Spleen (tissue), 11 donors: ENCODE results near the gene MOBP. TPM values are rescaled to one million over a fixed set of nuclear protein-coding genes. Genes with fewer than 3 reads are reported as not detected.

ENCODE experiments used
- DNase-seq: peaks from one replicate; pipeline ENCODE4 v3.0.0-alpha.2; 2020
- H3K27ac ChIP-seq, 8 donors: fragments of 200-600 bp; sonication (generic) in 7 of 8; 1 replicate in 4 of 8; 2 replicates in 4 of 8; pipeline versions ENCODE4 v1.5.0 to v1.8.0; 2016 to 2021; ENCODE audit warnings: inconsistent platforms in 4 of 8, mild to moderate bottlenecking in 4 of 8, moderate library complexity in 1 of 8
- H3K27me3 ChIP-seq, 7 donors: fragments of 200-600 bp; sonication (generic) in 6 of 7; replicated peaks in 1 of 7; 1 replicate in 4 of 7; 2 replicates in 3 of 7; pipeline versions ENCODE4 v1.5.0 to v1.8.0; 2016 to 2021; ENCODE audit warnings: inconsistent platforms in 3 of 7, mild to moderate bottlenecking in 1 of 7
- H3K36me3 ChIP-seq, 6 donors: fragments of 200-600 bp; sonication (generic) in 5 of 6; 1 replicate in 4 of 6; 2 replicates in 2 of 6; pipeline versions ENCODE4 v1.5.0 to v1.8.0; 2016 to 2021; ENCODE audit warnings: inconsistent platforms in 2 of 6
- H3K4me1 ChIP-seq, 6 donors: fragments of 200-600 bp; sonication (generic) in 5 of 6; 1 replicate in 3 of 6; 2 replicates in 3 of 6; pipeline versions ENCODE4 v1.5.0 to v1.8.0; 2016 to 2021; ENCODE audit warnings: inconsistent platforms in 3 of 6
- H3K4me3 ChIP-seq, 8 donors: fragments of 200-600 bp; sonication (generic) in 7 of 8; 1 replicate in 4 of 8; 2 replicates in 4 of 8; pipeline versions ENCODE4 v1.5.0 to v1.8.0; 2016 to 2021; ENCODE audit warnings: inconsistent platforms in 4 of 8, mild to moderate bottlenecking in 4 of 8, moderate library complexity in 2 of 8
- H3K9me3 ChIP-seq, 8 donors: fragments of 200-600 bp; sonication (generic) in 7 of 8; 1 replicate in 4 of 8; 2 replicates in 4 of 8; pipeline versions ENCODE4 v1.5.0 to v1.8.0; 2016 to 2021; ENCODE audit warnings: inconsistent platforms in 4 of 8
- CTCF ChIP-seq, 11 experiments: fragments of 200-600 bp in 7 of 11; fragments of 450-650 bp in 4 of 11; sonication (generic) in 4 of 11; IDR thresholded peaks in 8 of 11; conservative IDR thresholded peaks in 3 of 11; 1 replicate in 7 of 11; 2 replicates in 4 of 11; pipeline versions ENCODE4 v1.4.0 to v1.8.0; 2016 to 2021; ENCODE audit warnings: antibody characterized with exemption in 11 of 11, inconsistent platforms in 4 of 11, mild to moderate bottlenecking in 1 of 11
- POLR2A ChIP-seq, 3 donors: fragments of 450-650 bp; IDR thresholded peaks; one replicate each; pipeline ENCODE4 v1.5.1; 2017; ENCODE audit warnings: antibody characterized with exemption in 3 of 3, mild to moderate bottlenecking in 1 of 3
- POLR2AphosphoS5 ChIP-seq, 3 donors: sonication (generic); formaldehyde crosslinking; IDR thresholded peaks; one replicate each; pipeline ENCODE4 v1.5.1; 2017; ENCODE audit warnings: antibody characterized with exemption in 3 of 3
- WGBS, 5 donors: extraction: QIAGEN DNeasy Blood & Tissue Kit in 3 of 5; methylation state at CpG; one replicate each; pipeline versions ENCODE4 v1.1.5 to v1.1.7; 2013 to 2018; 5-methylcytosine and 5-hydroxymethylcytosine counted together
- intact Hi-C: fragments of 100-400 bp; cut with DNase I; formaldehyde crosslinking; loops from one replicate; pipeline ENCODE4 v1.15.0; 2023; ENCODE audit warnings: low total_unique reads
- polyA plus RNA-seq, 3 donors: library from polyadenylated mRNA; stranded (reverse); fragments of 200-250 nt; gene quantifications; one replicate each; pipeline ENCODE4 v1.2.1, GENCODE V29; 2013
- total RNA-seq, 7 donors: library from RNA; depleted of rRNA in 3 of 7; stranded (reverse); fragments of >200 nt in 3 of 7; fragmentation: NEBNext Ultra II Directional in 4 of 7; extraction: Animal tissue kit (Norgen Biotek cat#: 25700) in 4 of 7; gene quantifications; one replicate each; pipeline versions ENCODE4 v1.1.0 to v1.2.1, GENCODE V29; 2016 to 2021
- donor health status: healthy with polysubstance abuse.
- donor health status: DM: no; HTN: no; CAD: no; lungs with moderate emphysema.
- donor health status: DM: no; HTN: no; CAD: no.
- donor health status: Bipolar disorder and iron deficiency.
- donor health status: healthy.
- donor health status: DM: no; HTN: no; CAD: no.
- donor health status: DM: yes; HTN: yes; CAD: no.

Gene MOBP
- total and polyA plus RNA-seq, 10 donors = 0.06 TPM; not detected in 9

- TF ChIP-seq CTCF (IDR thresholded peaks at IDR 0.05 in 8 of 11, conservative IDR thresholded peaks at IDR 0.05 in 3 of 11) (no peak), POLR2AphosphoS5 (IDR thresholded peaks at IDR 0.05) (no peak), POLR2A (IDR thresholded peaks at IDR 0.05) (no peak)
- Histone ChIP-seq H3K4me3 (no peak overlapping the region), H3K9me3 (no peaks in the 10 kb centered on the region), H3K36me3 (no peaks in the 10 kb centered on the region), H3K4me1 (peaks cover 0 to 11% (median 0%) of the 10 kb centered on the region in 6 donors), H3K27ac (no peak overlapping the region), H3K27me3 (peaks cover 0 to 33% (median 22%) of the 10 kb centered on the region in 7 donors)
- intact Hi-C loops = no loop called here
- DNase-seq = no peak
- WGBS, 5 donors = 33 to 57% (median 47%) methylated on average over 12 of the region's 12 CpGs
These were observed 38.6 kb downstream of the MOBP start for GRCh38 chr3:39505866-39506742.

- Histone ChIP-seq H3K4me1 (peaks cover 0 to 10% (median 0%) of the 10 kb centered on the region in 6 donors), H3K9me3 (no peaks in the 10 kb centered on the region), H3K4me3 (no peak overlapping the region), H3K27ac (no peak overlapping the region), H3K36me3 (no peaks in the 10 kb centered on the region), H3K27me3 (peaks cover 0 to 25% (median 15%) of the 10 kb centered on the region in 7 donors)
- DNase-seq = no peak
- WGBS, 5 donors = 21 to 44% (median 30%) methylated on average over 1 of the region's 1 CpG
- TF ChIP-seq POLR2AphosphoS5 (IDR thresholded peaks at IDR 0.05) (no peak), POLR2A (IDR thresholded peaks at IDR 0.05) (no peak), CTCF (IDR thresholded peaks at IDR 0.05 in 8 of 11, conservative IDR thresholded peaks at IDR 0.05 in 3 of 11) (no peak)
- intact Hi-C loops = no loop called here
These were observed 39.4 kb downstream of the MOBP start for GRCh38 chr3:39506863-39507262.

GRCh38 chr3:39513791-39514369 lies 46.4 kb downstream of the MOBP start:
- Histone ChIP-seq H3K27me3 (peaks cover 0 to 9% (median 0%) of the 10 kb centered on the region in 7 donors), H3K27ac (no peak overlapping the region), H3K4me1 (no peaks in the 10 kb centered on the region), H3K9me3 (no peaks in the 10 kb centered on the region), H3K4me3 (no peak overlapping the region), H3K36me3 (no peaks in the 10 kb centered on the region)
- intact Hi-C loops = no loop called here
- no peak for TF ChIP-seq POLR2A (IDR thresholded peaks at IDR 0.05)
- TF ChIP-seq CTCF (IDR thresholded peaks at IDR 0.05 in 8 of 11, conservative IDR thresholded peaks at IDR 0.05 in 3 of 11) = no peak
- TF ChIP-seq POLR2AphosphoS5 (IDR thresholded peaks at IDR 0.05) = no peak
- DNase-seq = no peak
- 58 to 77% (median 64%) methylated on average over 3 of the region's 3 CpGs for WGBS, 5 donors
